SIG-M5 (cell line): ENCODE results near the gene DNMBP.

Experiments
- DNase-seq: peaks from one replicate; lab custom pipeline; 2025; lab: John Stamatoyannopoulos, UW

The DNMBP gene

GRCh38 chr10:100009793-100010676, at the start of gene DNMBP:
TSS of gene DNMBP (minus strand) at chr10:100009947. CDS start at chr10:99972124, 37,823 bp downstream.
- no peak for DNase-seq

- DNase-seq = no peak
Observed at GRCh38 chr10:100057948-100058347, 48.2 kb upstream of the DNMBP start.

DNA sequence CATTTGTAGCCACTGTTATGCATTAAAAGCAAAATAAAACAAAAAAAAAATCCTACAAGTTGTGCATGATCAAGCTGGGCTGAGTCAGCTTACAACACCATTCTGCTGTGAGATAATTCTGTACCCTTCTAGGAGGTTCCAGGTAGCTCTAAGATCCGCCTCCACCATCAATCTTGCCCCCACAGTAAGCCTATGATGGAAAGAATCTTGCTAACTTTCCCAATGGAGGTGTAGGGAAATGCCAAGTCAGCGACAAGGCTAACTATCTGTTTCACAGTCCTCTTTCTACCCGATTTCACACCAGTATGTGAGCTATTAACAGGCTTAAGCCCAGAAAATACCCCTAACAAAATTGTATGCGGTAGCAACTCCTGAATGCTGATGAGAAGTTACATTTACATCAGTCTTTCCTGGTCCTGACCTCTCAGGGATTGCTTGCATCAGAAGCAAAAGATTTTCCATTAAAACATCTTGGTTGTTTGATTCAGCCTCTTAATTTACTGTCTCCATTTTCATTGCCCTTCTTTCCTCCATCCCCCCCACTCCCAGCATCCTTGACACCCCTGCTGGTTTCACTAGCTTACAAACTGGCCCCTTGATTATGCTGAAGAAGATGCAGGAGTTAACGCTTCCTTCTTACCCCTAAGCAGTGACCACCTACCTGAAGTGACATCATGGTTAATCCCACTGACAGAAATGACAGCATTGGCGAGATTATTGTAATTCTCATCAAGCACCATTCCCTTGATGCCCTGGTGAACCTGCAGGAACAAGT, 44.1 kb upstream of the DNMBP start:
- DNase-seq = no peak

GRCh38 chr10:100046021-100046486, 36.3 kb upstream of the DNMBP start:
- no peak for DNase-seq

DNA sequence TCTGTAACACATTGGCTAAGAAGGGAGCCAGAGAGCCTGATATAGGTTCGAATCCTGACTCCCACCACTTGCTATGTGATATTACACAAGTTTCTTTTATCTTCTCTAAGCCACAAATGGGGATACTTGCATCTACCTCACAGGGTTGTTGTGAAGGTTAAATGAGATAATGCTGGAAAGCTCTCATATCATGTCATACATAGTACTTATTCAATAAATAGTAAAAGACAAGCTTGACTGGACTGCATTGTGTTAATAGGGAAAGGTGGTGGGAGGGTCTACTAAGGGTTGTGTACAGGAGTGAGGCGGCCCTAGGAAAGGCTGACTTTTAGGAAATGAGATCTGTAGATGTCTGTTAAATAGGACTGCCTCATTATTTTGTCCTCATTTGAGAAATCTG, 35.8 kb upstream of the DNMBP start:
- DNase-seq = no peak

DNA sequence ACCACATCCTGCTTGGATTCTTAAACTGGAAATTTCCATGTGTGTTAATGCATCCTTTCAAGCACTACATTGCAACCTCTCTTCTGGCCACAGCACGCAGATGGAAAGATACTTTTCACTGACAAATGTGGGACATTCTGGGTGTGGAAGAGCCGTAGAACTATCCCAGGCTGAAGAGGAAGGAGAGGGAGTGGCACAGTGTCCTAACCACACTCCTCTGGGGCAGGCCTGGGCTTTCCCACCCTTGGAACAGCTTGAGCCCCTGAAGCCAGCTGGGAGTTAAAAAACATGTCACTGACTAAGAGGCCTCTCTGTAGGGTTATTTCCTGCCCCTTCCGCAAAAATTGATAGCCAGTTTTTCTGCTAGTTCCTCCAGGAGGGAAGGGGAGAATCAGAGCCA, 34.0 kb upstream of the DNMBP start:
- DNase-seq = no peak

- DNase-seq = no peak
Observed at GRCh38 chr10:100043344-100043743, 33.6 kb upstream of the DNMBP start.

DNA sequence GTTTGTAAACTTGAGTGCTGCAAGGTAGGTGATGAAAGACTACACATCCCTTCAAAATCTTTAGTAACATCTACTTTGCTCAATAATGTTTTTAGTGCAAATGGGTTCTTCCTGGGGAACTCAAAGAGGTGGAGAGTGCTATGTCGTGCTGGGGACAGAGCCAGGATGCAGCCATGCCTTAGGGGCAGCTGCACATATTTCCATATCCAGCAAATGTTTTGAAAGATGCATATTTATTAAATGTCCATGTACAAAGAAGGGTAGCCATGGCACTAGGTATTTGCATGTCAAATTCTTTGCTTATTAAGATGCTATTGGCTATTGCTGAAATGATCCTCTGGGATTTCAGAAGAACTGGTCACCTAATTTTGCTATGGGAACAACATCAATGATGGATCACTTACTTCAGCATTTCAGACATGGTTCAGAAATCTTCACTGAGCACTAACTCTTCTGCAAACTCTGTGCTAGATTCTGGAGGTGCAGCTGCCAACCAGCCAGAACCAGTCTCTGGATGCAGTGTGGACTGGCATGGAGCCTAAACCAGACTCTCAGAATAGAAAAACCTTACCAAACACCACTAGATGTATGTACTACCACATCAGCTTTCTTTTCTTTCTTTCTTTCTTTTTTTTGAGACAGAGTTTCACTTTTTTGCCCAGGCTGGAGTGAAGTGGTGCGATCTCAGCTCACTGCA, 31.7 kb upstream of the DNMBP start:
- no peak for DNase-seq

GRCh38 chr10:100038561-100039071, 28.9 kb upstream of the DNMBP start:
- no peak for DNase-seq

DNA sequence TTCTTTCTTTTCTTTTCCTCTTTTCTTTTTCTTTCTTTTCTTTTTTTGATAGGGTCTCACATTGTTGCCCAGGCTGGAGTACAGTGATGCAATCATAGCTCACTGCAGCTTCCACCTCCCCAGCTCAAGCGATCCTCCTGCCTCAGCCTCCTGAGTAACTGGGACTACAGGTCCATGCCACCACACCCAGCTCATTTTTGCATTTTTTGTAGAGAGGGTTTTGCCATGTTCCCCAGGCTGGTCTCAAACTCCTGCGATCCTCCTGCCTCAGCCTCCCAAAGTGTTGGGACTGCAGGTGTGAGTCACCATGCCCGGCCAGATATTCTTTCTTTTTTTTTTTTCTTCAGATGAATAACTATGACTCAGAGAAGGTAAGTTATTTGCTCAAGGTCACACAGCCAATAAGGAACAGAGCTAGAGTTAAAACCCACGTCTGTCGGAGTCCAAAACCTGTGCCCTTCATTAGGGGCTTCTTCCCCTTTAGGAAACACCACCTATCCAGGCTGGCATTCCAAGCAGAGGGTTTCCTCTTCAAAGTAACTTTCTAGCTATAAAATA, 28.1 kb upstream of the DNMBP start:
- DNase-seq = no peak

DNA sequence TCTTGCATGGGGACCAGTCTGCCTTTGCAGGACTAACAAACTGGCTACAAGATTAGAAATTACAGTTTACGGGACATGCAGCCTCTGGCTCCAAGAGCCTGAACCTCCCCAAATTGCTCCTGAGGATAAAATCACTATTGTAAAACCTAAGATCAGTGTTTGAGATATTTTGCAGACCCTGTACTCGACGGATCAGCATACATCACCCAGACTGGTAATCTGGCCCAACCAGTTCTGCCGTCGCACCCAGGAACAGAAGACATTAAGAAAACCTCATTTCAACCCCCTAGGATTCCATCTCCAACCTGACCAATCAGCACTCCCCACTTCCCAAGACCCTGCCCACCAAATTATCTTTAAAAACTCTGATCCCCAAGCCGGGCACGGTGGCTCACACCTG, 27.1 kb upstream of the DNMBP start:
- no peak for DNase-seq

DNA sequence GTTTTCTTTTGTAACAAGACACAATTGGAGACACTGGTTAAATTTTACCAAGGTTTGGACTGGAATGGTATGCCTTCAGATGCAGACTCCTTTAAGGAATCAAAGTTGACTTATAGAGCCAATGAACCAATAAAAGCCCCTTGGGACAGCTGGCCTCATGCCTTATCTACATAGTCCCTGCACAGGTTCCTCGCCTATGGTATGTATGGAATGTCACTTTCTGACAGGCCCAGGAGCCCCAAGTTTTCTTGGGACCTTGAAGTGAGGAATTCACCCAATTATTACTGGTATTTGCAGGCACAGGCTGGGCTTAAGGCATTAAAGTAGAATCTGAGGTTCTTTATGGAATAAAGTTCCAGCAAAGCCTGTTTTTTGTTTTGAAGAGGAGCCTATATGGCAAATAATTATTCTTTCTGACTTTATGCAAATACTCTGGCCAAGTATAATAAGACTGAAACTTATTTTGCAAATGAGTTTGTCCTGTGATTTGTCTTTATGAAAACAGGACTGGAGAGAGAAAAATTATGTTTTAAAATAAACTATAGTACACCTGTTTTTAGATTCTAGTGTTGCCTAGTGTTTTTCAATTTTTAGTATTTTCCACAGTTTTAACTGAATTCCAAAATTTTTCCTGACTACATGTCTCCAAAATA, 24.1 kb upstream of the DNMBP start:
- DNase-seq = no peak

GRCh38 chr10:100027416-100027815, 17.7 kb upstream of the DNMBP start:
- no peak for DNase-seq

DNA sequence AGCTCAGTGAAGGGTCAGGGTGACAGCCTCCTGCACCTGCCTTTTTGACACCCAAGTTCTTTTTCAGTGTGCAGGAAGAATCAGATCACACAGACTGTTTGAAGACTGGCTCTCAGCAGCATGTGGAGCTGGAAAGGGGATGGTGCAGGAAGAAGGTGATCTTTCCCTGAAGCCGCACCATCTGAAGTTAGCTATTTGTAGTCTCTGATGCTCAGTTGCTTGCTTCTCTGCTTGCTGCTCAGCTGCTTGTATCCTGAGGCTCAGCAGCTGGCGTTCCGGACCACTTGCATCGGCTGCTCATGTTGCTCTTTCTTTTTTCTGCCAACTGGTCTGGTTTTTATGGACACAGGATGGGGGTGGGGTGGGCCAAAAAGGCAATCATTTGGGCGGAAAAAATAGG, 15.8 kb upstream of the DNMBP start:
- DNase-seq = no peak

DNA sequence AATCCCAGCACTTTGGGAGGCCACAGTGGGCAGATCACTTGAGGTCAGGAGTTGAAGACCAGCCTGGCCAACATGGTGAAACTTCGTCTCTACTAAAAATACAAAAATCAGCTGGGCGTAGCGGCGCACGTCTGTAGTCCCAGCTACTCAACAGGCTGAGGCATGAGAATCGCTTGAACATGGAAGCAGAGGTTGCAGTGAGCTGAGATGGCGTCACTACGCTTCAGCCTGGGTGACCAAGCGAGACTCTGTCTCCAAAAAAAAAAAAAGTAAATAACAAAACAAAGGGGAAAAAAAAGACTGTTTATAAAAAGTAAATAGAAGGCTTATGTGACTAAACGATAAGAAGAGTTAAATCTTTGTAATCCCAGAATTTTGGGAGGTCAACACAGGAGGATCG, 15.0 kb upstream of the DNMBP start:
- DNase-seq = no peak

DNA sequence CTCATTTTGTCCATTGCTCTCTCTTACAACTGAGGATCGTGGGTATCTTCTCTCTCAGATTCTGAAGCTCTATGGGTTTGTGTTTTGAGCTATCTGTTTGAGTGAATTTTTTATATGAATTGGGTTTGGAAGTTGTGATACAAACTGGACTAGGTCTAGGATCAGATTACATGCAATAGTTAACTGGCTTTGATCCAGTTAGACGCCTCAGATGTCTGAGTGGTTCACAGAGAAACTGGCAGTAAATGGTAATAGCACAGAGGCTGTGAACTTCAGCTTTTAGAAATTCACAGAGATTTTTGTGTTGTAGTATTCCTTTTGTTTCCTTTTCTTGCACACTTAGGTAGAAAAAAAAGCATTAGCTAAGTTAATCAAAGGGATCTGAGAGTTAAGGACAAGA, 12.7 kb upstream of the DNMBP start:
- DNase-seq = no peak

GRCh38 chr10:100021322-100021721, 11.6 kb upstream of the DNMBP start:
- no peak for DNase-seq

- no peak for DNase-seq
Observed at GRCh38 chr10:100020886-100021253, 11.1 kb upstream of the DNMBP start.

DNA sequence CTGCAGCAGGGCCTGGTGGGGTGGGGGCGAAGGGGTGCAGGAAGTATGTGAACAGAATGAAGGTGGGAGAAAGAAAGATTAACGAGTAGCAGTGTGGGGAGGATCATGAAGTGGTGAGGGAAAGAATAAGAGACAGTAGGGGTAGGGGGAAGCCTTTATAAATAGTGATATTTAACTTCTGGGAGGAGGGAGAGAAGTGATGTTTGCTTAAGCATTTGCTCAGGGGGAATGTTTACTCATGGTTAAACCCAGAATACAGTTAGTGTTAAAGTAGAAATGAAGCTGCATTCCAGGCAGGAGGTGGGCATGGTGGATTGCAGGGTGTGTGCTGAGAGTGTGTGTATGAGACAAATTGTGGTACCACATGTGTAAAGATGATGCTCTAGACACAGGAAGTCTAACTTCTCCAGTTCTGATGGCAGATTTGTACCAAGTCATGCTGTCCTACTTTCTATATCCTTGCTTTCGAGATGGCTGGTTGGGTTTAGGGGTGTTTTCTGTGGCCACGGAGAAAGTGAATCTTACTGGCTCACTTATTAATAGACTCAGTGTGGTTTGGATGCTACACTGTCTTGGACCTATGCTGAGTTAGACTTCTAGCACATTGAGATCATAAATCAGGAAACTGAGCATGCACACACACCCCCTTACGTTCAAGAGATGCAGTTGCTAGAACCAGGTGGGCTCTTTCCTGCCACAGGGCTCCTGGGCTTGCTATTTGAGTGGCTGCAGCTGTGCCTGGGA, 10.6 kb upstream of the DNMBP start:
- no peak for DNase-seq

DNA sequence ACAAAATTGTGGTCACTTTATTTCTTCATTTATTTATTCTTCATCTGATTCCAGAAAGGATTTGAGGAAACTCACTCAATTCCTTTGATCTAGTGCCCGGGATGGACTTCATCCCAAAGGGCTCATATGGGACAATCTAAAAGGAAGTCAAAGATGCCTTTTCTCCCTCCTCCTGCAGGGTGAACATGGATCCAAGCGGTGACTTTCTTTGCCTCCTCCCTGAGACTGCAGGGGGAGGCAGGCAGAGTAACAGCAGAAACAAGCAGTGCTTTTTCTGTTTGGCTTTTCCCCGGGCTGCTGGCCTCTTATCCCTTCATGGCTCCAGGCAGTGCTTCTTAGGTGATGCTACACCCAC, 10.0 kb upstream of the DNMBP start:
- DNase-seq = no peak
